HepG2 (cell line): Measurements from ENCODE around the gene KRTAP10-9. TPM values are rescaled to one million over a fixed set of nuclear protein-coding genes. Genes with fewer than 3 reads are reported as not detected.

ENCODE experiments used
- ELK4 ChIP-seq: sonication (generic); formaldehyde crosslinking; IDR thresholded peaks from 2 replicates; pipeline ENCODE4 v1.9.0; 2021; ENCODE audit warnings: missing genetic modification reagents, borderline replicate concordance
- NR2F2 ChIP-seq: IDR thresholded peaks from 2 replicates; pipeline ENCODE4 v1.6.1; 2012; ENCODE audit warnings: low read depth, inconsistent platforms, borderline replicate concordance
- PRDM15 ChIP-seq: sonication (generic); formaldehyde crosslinking; IDR thresholded peaks from 2 replicates; pipeline ENCODE4 v1.4.0; 2020; ENCODE audit warnings: missing genetic modification reagents
- PRPF4 ChIP-seq: fragments of 200-400 bp; formaldehyde crosslinking; IDR thresholded peaks from 2 replicates; pipeline ENCODE4 v1.6.1; 2016; ENCODE audit warnings: low read length, low read depth; ENCODE audit not compliant: poor library complexity, severe bottlenecking
- RAD21 ChIP-seq: fragments of 450-650 bp; formaldehyde crosslinking; IDR thresholded peaks from 2 replicates; pipeline ENCODE4 v1.5.0; 2020; ENCODE audit warnings: mild to moderate bottlenecking
- ZNF318 ChIP-seq: sonication (generic); formaldehyde crosslinking; IDR thresholded peaks from 2 replicates; pipeline ENCODE4 v1.4.0; 2020; ENCODE audit warnings: mild to moderate bottlenecking, missing genetic modification reagents
- ZNF646 ChIP-seq: sonication (generic); formaldehyde crosslinking; IDR thresholded peaks from 2 replicates; pipeline ENCODE4 v1.9.0; 2021; ENCODE audit warnings: mild to moderate bottlenecking, missing genetic modification reagents
- polyA plus RNA-seq, 8 experiments: library from polyadenylated mRNA; depleted of rRNA in 3 of 8; stranded (reverse) in 7 of 8; unstranded in 1 of 8; fragments of >200 nt; fragmentation: Illumina TruSeq in 4 of 8; extraction: Trizol in 4 of 8; gene quantifications; 2 replicates each; pipeline versions ENCODE4 v1.2.1 to v1.2.3, GENCODE V29; 2011 to 2016; ENCODE audit warnings: low read depth in 4 of 8, missing spikeins in 1 of 8, mixed read lengths in 1 of 8; ENCODE audit not compliant: insufficient read depth in 1 of 8
- total RNA-seq, 5 experiments: library from RNA; depleted of rRNA; stranded (reverse); fragments of >200 nt; fragmentation: Illumina TruSeq; extraction: Trizol; gene quantifications; 2 replicates each; pipeline ENCODE4 v1.2.3, GENCODE V29; 2016; ENCODE audit warnings: low read depth in 1 of 5

Gene KRTAP10-9
- total and polyA plus RNA-seq, 2 of the 13 experiments (the other 11 are each of a cell fraction or from before 2014, with no cell fraction given), result not detected

GRCh38 chr21:44593598-44594405 lies 33.1 kb upstream of the KRTAP10-9 start (continued):
- TF ChIP-seq ZNF646 (peak; percentile 64; the same call in 1 of the 2 replicates), ZNF318 (no peak), RAD21 (CRISPR knock-in tag) (peak; percentile 27; the same call in 1 of the 2 replicates), PRDM15 (CRISPR knock-in tag) (0 out of 2 replicates have a peak, but pooled peaks have one; percentile 40), ELK4 (CRISPR knock-in tag) (no peak), NR2F2 (no peak), PRPF4 (no peak)
